Stimulated activated CD8-positive, alpha-beta memory T cell treated with anti-CD3 and anti-CD28 coated beads, Interleukin-15, amount 100 ng/mL, for 24 hours (primary cell): ENCODE measurements around the gene EIF3I.

Experiments
- DNase-seq: peaks from one replicate; pipeline ENCODE4 v3.0.0-alpha.2; 2020; ENCODE audit warnings: low read depth

EIF3I gene

DNA sequence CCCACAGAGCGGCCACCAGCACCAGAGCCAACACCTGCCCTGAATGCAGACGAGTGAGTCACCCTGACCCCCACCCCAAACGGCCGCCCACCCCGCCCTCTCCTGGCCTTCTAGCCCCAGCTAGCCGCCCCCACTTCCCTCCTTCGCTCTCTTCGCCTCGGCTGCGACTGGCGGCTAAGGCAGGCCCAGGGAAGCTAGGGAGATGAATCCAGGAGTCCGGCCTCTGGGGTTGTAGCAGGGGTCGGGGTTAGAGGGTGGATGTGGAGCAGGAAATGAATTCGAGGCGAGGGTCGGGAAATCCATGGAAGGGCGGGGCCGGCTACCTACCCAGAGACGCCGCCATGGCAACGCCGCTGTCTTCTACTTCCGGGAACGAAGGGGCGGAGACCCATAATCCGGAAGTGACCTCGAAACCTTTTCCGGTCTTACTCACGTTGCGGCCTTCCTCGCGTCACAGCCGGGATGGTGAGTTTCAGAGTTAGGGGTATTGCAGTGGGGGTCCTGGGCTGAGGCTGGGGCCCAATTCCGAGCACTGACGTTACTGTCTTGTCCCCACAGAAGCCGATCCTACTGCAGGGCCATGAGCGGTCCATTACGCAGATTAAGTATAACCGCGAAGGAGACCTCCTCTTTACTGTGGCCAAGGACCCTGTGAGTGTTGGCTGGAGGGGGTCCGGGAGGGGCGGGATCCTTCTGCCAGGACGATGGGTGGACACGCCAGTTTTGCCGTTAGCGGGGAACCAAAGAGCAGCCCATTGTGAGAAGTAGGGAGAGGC is at the start of gene EIF3I, which contains the start of gene TMEM234:
Gene EIF3I, plus strand, starts transcription at position 428 of the 776 bp plus-strand sequence. Its CDS starts 35 bp downstream, at position 463.
Gene TMEM234, minus strand, starts transcription at position 374 of the 776 bp plus-strand sequence. Its CDS starts 31 bp downstream, at position 343.
- peak; percentile 78 for DNase-seq

DNA sequence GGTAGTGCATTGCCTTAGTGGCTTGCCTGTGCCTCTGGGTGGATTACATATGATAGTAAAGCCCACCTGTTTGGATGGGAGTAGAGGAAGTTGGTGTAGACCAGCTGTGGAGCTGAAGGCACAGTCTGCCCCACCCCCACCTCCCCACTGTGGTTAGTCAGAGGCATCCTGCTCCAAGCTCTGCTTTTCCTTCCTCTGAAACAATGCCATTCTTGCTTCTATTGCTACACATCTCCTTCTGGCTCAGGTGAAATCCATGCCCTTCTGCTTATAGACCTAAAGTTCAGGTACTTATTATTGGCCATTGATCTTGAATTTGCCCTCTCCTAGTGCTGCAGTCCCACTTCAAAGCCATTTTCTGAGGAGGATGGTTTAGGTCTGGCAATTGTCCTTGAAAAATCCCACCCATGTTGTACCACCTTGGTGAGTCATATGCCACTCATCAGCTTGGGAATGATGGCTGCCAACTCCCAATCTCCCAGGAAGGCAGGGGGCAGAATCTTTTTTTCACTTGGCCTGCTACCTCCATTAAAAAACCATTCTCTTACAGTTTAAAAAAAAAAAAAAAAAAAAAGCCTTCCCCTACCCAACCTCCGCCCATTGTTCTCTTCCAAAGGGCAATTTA is 49.5 kb upstream of the EIF3I start:
- DNase-seq, result no peak

DNA sequence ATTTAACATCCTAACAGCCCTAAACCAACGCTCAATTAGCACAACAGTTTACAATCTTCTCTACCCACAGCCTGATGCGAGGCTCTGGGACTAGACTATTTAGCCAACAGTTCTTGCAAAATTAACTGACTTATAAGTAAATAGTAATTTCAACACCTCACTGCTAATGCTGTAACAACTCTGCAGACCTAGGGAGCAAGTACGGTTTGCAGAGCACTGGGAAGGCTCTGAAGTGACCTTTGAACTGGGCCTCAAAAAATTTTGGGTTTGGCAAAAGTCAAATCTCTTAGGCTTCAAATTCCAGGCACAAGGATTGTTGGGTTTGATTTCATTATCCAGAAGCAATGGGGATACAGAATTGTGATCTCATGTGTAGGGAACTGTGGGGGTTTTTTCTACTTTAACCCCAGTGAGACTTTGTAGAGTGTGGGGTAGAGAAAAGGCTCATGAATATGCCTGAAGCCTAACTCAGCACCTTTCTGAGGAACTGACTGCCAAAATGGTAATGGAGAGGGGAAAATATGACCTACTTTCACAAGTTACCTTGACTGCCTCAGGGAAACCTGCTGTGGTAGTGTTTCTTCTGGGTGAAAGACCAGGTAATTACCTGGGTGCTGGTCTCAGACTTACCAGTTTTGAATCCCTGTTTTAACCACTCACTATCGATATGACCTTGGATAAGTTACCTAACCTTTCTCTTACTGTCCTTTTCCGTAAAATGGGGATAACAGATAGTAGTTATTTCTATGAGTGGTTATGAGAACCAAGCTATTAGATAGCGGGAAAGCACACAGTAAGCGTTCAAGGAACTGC is 43.6 kb upstream of the EIF3I start:
- no peak for DNase-seq

DNA sequence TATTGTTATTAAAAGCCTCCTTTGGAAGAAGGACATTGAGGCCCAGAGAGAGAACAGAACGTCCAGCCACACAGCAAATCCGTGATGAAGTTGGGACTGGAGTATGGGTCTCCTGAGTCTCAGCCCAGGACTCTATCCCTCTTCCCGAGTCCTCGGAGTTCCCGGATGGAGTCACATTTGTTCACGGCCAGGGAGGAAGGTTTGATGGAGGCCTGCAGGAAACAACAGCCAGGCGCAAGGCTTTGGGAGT is 43.1 kb upstream of the EIF3I start:
- no peak for DNase-seq

DNA sequence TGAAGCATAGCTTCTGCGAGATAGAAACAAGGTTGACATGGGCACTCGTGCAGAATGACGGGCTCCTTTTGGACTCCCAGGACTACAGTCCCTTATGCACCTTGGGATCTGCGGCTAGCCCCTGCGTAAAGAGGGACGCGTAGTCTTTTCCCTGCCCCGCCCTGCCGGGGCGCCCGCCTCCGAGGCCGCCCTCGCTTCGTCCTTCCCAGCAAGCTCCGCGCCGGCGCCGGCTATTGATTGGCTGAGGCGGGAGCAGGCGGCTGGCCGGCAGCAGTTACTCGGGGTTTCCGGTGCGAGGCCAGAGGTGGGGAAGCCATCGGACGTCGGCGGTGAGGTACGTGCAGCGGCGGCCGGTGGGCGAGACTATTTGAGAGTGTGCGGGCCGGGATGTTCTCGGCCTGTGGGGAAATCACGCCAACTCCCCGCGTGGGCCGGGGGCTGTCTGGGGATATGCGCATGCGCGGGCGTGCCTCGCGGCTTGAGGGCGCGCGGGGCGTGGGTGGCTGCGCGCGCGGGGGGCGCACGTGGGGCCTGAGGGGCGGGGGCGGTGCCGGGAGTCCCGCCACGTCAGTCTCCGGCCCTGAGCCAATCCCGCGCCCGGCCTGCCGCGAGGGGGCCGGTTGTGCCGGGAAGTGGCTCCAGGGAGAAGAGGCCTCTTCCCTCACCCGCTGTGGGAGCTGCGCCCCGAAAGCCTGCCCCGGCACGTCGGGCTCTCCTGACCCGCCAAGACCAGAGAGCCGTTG is 42.6 kb upstream of the EIF3I start, which contains the start of gene TXLNA:
Gene TXLNA, plus strand, starts transcription at position 233 of the 743 bp plus-strand sequence. CDS start 671 bp downstream, outside the sequence.
- peak; percentile 80 for DNase-seq

DNA sequence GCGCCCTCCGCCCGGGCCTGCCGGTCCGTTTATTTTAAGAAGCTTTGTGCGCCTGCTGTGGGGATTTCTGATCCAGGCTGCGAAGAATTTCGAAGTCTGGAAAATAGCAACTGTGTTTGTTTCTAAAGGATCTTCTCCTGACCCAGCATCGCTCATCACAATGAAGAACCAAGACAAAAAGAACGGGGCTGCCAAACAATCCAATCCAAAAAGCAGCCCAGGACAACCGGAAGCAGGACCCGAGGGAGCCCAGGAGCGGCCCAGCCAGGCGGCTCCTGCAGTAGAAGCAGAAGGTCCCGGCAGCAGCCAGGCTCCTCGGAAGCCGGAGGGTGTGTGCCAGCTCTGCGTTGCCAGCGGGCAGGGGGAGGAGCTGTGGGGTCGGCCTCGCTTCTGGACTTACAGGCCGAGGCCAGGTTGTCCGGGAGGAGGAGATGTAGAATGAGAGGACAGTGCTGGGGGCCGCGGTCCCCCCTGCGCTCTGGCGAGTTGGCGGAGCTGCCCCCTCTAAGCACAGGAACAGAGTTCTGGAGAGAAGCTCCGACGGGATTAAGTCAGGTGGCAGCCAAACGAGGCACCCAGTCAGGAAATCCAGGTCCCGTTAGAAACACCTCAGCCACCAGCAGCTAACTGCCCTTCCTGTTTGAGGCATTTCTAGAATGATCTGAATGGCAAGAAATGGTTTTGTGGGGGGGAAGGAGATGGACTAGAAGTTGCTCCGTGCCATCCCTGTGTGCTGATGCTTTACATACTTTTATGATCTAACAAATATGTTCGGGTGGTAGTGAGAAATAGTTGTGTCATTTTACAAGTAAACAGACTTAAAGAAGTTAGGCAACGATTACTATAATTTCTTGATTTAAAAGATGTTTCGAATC is 41.8 kb upstream of the EIF3I start:
- DNase-seq, result no peak

DNA sequence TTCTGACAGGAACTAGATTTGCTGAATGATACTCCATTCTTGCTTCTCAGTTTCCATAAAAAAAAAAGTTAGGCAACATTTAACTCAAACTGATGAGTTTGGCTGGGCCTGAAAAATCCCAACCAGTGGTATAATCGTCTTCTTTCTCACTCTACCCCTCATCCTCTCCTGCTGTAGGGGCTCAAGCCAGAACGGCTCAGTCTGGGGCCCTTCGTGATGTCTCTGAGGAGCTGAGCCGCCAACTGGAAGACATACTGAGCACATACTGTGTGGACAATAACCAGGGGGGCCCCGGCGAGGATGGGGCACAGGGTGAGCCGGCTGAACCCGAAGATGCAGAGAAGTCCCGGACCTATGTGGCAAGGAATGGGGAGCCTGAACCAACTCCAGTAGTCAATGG is 41.1 kb upstream of the EIF3I start:
- DNase-seq, result no peak

DNA sequence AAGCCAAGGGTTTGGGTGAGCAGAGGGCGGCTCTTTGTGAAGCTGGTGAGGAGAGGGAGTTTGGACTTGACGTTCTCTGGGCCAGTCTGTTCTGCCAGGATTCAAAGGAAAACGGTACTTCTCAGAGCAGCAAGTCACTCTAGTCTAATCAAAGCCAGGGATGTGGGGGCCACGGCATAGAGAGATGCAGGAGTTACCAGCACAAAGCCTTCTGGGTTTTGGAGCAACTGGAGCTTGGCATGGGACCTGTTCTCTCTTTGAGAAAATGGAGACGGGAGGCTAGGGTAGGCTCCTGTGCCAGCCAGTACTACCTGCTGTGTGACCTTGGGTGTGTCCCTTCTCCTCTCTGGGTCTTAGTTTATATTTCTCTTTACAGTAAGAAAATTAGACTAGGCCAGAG is 40.6 kb upstream of the EIF3I start:
- no peak for DNase-seq

DNA sequence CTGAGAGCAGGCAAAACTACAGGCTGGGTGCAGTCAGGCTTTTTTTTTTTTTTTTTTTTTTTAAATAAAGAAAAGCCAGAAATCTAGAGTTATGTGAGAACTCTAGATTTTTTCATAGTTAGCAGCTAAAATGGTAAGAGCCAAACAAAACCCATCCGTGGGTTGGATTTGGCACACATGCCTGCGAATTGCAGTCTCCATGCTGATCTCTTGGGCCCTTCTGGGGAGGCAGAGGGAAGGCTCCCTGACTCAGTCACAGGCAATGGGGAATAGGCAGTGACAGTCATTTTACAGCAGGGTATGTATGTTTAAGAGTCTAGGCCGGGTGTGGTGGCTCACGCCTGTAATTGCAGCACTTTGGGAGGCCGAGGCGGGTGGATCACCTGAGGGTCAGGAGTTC is 40.1 kb upstream of the EIF3I start:
- no peak for DNase-seq

DNA sequence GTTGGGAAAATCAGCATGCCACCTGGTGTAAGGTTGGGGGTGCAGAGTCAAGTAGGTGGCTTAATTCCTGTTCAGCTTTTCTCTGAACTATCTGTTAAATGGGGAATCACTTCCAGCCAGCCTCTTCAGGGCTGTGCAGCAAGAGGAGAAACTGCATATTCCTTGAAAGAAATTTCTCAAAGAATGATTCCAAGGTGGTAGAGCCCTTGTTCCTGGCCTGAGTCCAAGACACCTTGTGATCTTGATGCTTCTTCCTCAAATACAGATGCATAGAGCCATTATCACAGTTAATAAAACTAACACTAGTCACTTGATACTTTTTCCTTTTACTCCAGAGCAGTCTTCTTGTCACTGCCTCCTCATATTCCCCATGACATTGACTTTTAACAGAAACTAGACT is 37.6 kb upstream of the EIF3I start:
- DNase-seq, result no peak

DNA sequence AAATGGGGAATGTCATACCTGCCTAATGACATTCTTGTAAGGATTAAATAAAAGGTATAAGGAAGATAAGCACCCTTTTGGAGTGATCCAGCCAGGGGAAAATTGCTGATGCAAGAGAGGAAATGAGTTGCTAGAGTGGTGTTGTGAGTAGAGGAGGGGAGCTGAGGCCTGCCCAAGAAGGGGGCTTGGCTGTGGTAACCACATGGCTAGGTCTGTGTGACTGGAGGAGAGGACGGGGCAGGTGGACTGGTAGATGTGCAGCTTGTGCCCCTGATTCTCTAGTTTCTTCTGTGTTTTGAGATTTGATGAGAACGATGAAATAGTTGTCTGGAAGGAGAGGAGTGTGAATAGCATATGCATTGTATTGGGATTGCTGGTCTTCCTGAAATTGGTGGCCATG is 36.1 kb upstream of the EIF3I start:
- no peak for DNase-seq

DNA sequence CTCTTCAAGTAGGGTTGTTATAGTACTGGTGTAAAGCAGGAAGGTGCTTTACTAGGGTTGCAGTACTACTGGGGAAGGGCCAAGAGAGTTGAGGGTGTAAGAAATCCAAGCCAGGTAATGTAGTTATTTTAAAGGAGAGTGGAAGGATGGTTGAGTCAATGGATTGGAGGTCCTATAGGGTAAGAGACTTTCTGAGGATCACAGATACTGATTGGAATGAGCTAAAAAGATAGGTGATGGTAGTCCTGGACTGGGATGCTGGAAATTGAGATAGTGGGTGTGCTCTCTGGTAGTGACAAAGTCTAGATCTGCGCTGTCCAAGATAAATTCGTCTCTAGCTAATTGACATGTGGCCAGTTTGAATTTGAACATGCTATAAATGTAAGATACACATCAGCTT is 35.7 kb upstream of the EIF3I start:
- no peak for DNase-seq

DNA sequence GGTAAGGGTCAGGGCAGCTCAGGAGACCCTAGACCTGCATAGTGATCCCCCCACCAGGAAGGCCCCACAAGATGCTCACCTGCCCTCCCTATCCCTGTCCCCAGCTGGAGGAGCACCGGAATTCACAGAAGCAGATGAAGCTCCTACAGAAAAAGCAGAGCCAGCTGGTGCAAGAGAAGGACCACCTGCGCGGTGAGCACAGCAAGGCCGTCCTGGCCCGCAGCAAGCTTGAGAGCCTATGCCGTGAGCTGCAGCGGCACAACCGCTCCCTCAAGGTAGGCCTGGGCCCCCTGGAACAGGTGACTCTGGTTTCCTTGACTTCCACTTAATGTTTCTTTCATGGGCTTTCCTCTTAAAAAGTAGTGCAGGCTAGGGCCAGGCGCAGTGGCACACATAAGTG is 34.4 kb upstream of the EIF3I start:
- no peak for DNase-seq

DNA sequence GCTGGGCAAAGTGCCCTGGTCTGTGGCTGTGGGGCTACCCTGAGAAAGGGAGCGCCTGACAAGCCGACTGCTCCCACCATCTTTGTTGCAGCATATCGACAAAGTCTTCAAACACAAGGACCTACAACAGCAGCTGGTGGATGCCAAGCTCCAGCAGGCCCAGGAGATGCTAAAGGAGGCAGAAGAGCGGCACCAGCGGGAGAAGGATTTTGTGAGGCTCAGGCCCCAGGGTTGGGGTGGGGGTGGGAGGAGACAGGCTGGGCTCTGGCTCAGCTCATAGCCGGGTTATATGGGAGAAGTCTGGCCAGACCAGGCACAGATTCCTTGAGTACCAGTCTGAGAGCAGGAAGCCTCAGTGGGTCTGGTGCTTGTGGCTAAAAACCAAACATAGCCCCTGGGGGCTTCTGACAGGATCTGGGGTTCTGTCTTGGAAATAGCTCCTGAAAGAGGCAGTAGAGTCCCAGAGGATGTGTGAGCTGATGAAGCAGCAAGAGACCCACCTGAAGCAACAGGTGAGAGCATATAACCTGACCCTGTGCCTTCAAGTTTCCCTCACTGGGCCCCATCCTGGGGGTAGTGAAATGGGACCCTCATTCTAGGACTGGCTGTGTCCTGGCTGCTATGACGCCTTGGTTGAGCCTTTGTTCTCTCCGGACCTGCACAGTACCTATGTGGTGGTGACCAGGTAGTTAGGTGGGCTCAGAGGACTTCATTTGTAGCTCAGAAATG is 29.8 kb upstream of the EIF3I start:
- DNase-seq, result no peak

DNA sequence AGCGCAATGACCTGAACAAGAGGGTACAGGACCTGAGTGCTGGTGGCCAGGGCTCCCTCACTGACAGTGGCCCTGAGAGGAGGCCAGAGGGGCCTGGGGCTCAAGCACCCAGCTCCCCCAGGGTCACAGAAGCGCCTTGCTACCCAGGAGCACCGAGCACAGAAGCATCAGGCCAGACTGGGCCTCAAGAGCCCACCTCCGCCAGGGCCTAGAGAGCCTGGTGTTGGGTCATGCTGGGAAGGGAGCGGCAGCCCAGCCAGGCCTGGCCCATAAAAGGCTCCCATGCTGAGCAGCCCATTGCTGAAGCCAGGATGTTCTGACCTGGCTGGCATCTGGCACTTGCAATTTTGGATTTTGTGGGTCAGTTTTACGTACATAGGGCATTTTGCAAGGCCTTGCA is 27.2 kb upstream of the EIF3I start:
- no peak for DNase-seq

DNA sequence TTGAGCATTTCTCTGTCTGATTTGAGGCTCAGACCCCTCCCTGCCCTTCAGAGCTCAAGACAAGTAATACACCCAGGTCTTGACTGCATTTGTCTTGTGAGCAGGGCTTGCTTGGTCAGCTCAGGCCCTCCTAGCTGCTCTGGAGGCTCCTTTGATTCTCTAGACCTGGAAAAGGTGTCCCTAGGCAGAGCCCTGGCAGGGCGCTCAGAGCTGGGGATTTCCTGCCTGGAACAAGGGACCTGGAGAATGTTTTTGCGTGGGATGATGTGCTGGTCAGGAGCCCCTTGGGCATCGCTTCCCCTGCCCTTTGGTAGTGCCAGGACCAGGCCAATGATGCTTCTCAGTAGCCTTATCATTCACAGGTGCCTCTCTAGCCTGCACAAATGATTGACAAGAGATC is 26.7 kb upstream of the EIF3I start:
- no peak for DNase-seq

DNA sequence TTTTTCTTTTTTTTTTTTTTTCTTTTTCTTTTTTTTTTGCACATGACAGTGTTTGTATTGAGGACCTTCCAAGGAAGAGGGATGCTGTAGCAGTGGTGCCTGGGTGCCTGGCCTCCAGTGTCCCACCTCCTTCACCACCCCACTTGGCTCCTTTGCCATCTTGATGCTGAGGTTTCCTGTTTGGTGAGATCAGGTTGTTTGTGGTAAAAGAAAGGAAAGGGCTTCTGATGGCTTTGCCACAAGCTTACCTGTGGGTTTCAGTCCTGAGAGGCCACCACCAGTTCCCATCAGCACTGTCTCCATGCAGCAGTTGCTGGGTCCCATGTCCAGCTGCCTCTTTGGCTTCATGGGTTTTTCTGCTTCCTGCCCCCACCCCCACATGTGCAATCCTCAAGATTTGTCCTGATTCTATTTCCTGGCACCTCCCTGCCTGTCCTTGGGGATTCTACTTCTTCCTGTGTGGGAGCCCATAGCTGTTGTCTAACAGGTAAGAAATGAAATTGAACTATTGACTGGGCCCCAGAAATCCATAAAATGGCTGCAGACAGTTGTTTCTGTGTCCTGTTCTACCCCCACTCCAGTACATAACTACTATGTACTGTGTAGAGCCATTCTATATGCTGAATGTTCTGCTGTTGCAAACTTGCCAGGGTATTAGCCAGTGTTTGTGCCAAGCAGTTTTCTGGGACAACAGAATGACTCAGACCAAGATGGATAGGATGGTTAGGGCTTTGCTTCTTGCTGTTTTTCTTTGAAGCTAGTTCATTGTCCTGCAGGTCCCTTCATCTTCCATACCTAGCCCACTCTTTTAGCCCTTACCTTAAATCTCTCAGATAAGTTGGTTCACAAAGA is 26.0 kb upstream of the EIF3I start:
- DNase-seq, result no peak

DNA sequence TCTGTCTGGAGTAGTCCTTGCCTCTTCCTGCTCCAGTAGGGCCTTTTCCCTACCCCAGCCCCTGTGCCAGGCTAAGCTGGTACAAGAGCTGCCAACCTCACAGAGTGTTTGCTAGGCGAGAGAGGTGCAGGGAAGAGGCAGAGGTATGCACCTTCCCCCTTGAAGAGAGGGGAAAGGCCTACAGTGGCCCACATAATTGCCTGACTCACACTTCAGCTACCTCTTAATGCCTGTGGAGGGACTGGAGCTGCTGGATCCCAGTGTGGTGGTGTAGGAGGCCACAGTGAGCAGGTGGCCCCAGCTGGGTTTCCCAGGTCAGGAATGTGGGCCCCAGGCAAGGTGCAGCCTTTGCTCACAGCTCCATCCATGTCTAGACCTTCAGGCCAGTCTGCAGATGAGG is 25.1 kb upstream of the EIF3I start:
- no peak for DNase-seq

DNA sequence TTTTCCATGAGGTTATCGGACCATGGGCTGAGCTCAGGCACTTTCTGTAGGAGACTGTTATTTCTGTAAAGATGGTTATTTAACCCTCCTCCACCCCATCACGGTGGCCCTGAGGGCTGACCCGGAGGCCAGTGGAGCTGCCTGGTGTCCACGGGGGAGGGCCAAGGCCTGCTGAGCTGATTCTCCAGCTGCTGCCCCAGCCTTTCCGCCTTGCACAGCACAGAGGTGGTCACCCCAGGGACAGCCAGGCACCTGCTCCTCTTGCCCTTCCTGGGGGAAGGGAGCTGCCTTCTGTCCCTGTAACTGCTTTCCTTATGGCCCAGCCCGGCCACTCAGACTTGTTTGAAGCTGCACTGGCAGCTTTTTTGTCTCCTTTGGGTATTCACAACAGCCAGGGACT is 24.4 kb upstream of the EIF3I start:
- DNase-seq, result no peak
